Heart right ventricle (tissue), 16 donors: ENCODE results near the gene NOTUM. TPM values are rescaled to one million over a fixed set of nuclear protein-coding genes. Genes with fewer than 3 reads are reported as not detected.

Source experiments
- ATAC-seq, 8 donors: fragments of 200-7000 bp; cut with Tn5 transposase; one replicate each; pipeline ENCODE4 v1.9.1; 2020; ENCODE audit warnings: mild to moderate bottlenecking in 8 of 8, moderate library complexity in 8 of 8, moderate number of reproducible peaks in 1 of 8
- DNase-seq, 2 donors: peaks; one replicate each; pipeline ENCODE4 v3.0.0-alpha.2; 2020
- H3K27ac ChIP-seq, 10 donors: fragments of 200-600 bp; sonication (generic) in 2 of 10; one replicate each; pipeline versions ENCODE4 v1.5.0 to v1.8.0; 2020 to 2022; ENCODE audit warnings: mild to moderate bottlenecking in 3 of 10
- H3K27me3 ChIP-seq, 7 donors: fragments of 200-600 bp; one replicate each; pipeline ENCODE4 v1.8.0; 2021 to 2022; ENCODE audit warnings: mild to moderate bottlenecking in 2 of 7
- H3K36me3 ChIP-seq, 9 donors: fragments of 200-600 bp; sonication (generic) in 1 of 9; one replicate each; pipeline versions ENCODE4 v1.5.0 to v1.8.0; 2020 to 2022; ENCODE audit warnings: mild to moderate bottlenecking in 2 of 9
- H3K4me1 ChIP-seq, 9 donors: fragments of 200-600 bp; sonication (generic) in 1 of 9; one replicate each; pipeline versions ENCODE4 v1.5.0 to v1.8.0; 2020 to 2022; ENCODE audit warnings: mild to moderate bottlenecking in 4 of 9
- H3K4me3 ChIP-seq, 10 donors: fragments of 200-600 bp; sonication (generic) in 2 of 10; one replicate each; pipeline versions ENCODE4 v1.5.0 to v1.8.0; 2020 to 2022; ENCODE audit warnings: mild to moderate bottlenecking in 7 of 10, moderate library complexity in 2 of 10
- H3K9me3 ChIP-seq, 11 donors: fragments of 200-600 bp in 10 of 11; sonication (generic) in 2 of 11; one replicate each; pipeline versions ENCODE4 v1.5.0 to v1.8.0; 2013 to 2022; ENCODE audit warnings: mild to moderate bottlenecking in 2 of 11, control low read depth in 1 of 11, moderate library complexity in 1 of 11
- CTCF ChIP-seq, 9 donors: fragments of 200-600 bp; sonication (generic) in 2 of 9; IDR thresholded peaks; one replicate each; pipeline versions ENCODE4 v1.5.0 to v1.8.0; 2021 to 2022; ENCODE audit warnings: antibody characterized with exemption in 9 of 9, mild to moderate bottlenecking in 5 of 9, moderate library complexity in 1 of 9
- WGBS, 2 donors: extraction: QIAGEN DNeasy Blood & Tissue Kit; methylation state at CpG; one replicate each; pipeline ENCODE4 v1.1.7; 2013; ENCODE audit warnings: inconsistent platforms in 1 of 2; 5-methylcytosine and 5-hydroxymethylcytosine counted together
- intact Hi-C, 10 donors: fragments of 100-400 bp; cut with DNase I; formaldehyde crosslinking; loops; one replicate each; pipeline versions ENCODE4 v1.11.1 to v1.14.2; 2022
- polyA plus RNA-seq, 2 donors: library from polyadenylated mRNA; stranded (reverse); fragments of 200-250 nt; gene quantifications; one replicate each; pipeline ENCODE4 v1.2.3, GENCODE V29; 2013
- total RNA-seq, 10 donors: library from RNA; stranded (reverse); fragmentation: NEBNext Ultra II Directional in 3 of 10; extraction: Animal tissue kit (Norgen Biotek cat#: 25700) in 3 of 10; gene quantifications; one replicate each; pipeline versions ENCODE4 v1.2.1 to v1.2.4, GENCODE V29; 2021 to 2023
- donor health status: Arrhythmogenic right ventricular cardiomyopathy.
- donor health status: ischemic (EF 13 %, LVEDD 7.1; RV severe dilation, severe dysfunction).
- donor health status: healthy with polysubstance abuse.
- donor health status: DM: no; HTN: yes; CAD: no.
- donor health status: DM: no; HTN: no; CAD: no.
- donor health status: ischemic (EF 25% LVEDD 6.9; RV normal size, moderate dysfunction).
- donor health status: ischemic (EF 25% LVEDD 5.7; RV mildly dilated, moderate dysfunction).
- donor health status: healthy.
- donor health status: DM: yes; HTN: yes; CAD: no.
- donor health status: Ischemic cardiomyopathy.
- donor health status: ischemic (EF 35%, LVEDD 5.7; RV mildly dilated, moderate dysfunction).
- donor health status: nonischemic (EF 11% LVEDD 7.7; RV severe dilation, severe dysfunction).
- donor health status: DM: yes; HTN: yes; CAD: no.
- donor health status: PGD.
- donor health status: ischemic (EF 29% LVEDD 5.4; RV normal size, mild dysfunction).
- donor health status: nonischemic (EF 23%, LVEDD 6.1; RV moderate dilation, normal function).

Gene NOTUM
- total and polyA plus RNA-seq, 12 donors, result 0.22 to 1.5 (median 0.65) TPM; not detected in 5

- ATAC-seq (peak in 1 of 8 donors; percentile 23), DNase-seq (peak in 1 of 2 donors; percentile 13)
- WGBS, 2 donors, result 84 to 90% methylated on average over 14 of the region's 14 CpGs
- peaks cover 0 to 22% (median 14%) of the 10 kb centered on the region in 9 donors for H3K4me1 ChIP-seq
- H3K9me3 ChIP-seq, result no peaks in the 10 kb centered on the region
- peaks cover 0 to 27% (median 0%) of the 10 kb centered on the region in 9 donors for H3K36me3 ChIP-seq
- intact Hi-C loops, result no loop called here
- no peak overlapping the region for H3K4me3 ChIP-seq
- H3K27ac ChIP-seq, result no peak overlapping the region
- no peaks in the 10 kb centered on the region for H3K27me3 ChIP-seq
- no peak for TF ChIP-seq CTCF (IDR thresholded peaks at IDR 0.05)
Observed at GRCh38 chr17:81998691-81999438, 37.9 kb upstream of the NOTUM start.

- no peak for TF ChIP-seq CTCF (IDR thresholded peaks at IDR 0.05)
- H3K27ac ChIP-seq, result no peak overlapping the region
- H3K9me3 ChIP-seq, result no peaks in the 10 kb centered on the region
- intact Hi-C loops, result no loop called here
- no peaks in the 10 kb centered on the region for H3K27me3 ChIP-seq
- WGBS, 2 donors, result 72 to 75% methylated on average over 7 of the region's 7 CpGs
- H3K4me1 ChIP-seq, result peaks cover 0 to 20% (median 8%) of the 10 kb centered on the region in 9 donors
- DNase-seq, result no peak
- peaks cover 0 to 32% (median 0%) of the 10 kb centered on the region in 9 donors for H3K36me3 ChIP-seq
- H3K4me3 ChIP-seq, result no peak overlapping the region
- no peak for ATAC-seq
Observed at GRCh38 chr17:81998212-81998611, 37.2 kb upstream of the NOTUM start.

DNA sequence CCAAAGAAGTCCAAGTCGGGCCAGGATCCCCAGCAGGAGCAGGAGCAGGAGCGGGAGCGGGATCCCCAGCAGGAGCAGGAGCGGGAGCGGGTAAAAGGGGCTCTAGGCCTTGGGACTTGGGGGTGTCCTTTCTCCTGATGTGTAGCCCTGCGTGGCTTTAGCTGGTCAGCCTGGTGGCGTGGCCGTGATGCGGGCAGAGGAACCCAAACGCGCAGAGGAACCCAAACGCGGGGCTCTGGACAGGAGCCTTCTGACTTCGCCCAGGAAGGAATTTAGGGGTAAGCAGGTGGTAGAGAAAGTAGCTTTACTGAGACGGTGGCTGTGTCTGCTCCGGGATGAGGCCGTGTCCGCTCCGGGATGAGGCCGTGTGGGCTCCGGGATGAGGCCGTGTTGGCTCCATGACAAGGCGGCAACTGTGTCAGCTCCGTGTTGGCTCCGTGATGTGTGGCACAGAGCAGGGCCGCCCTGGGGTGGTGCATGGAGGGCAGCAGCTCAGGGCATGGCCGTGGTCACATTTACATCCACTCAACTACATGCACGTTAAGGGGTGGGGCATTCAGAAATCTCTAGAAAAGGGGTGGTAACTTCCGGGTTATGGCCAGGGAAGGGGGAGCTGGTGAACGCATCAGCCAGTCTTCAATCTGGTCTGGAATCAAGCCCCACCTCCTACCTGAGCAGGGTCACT is 35.9 kb upstream of the NOTUM start:
- TF ChIP-seq CTCF (IDR thresholded peaks at IDR 0.05), result no peak
- Histone ChIP-seq H3K4me3 (no peak overlapping the region), H3K27me3 (no peaks in the 10 kb centered on the region), H3K4me1 (peaks cover 0 to 23% (median 9%) of the 10 kb centered on the region in 9 donors), H3K36me3 (peaks cover 0 to 32% (median 0%) of the 10 kb centered on the region in 9 donors), H3K9me3 (no peaks in the 10 kb centered on the region), H3K27ac (no peak overlapping the region)
- 95 to 96% methylated on average over 30 of the region's 30 CpGs for WGBS, 2 donors
- ATAC-seq (no peak), DNase-seq (no peak)
- intact Hi-C loops, result no loop called here

GRCh38 chr17:81996232-81996756 is 35.3 kb upstream of the NOTUM start:
- Histone ChIP-seq H3K4me1 (peaks cover under 1 to 25% (median 11%) of the 10 kb centered on the region in 9 donors), H3K27me3 (no peaks in the 10 kb centered on the region), H3K27ac (no peak overlapping the region), H3K9me3 (no peaks in the 10 kb centered on the region), H3K36me3 (peaks cover 0 to 32% (median 0%) of the 10 kb centered on the region in 9 donors), H3K4me3 (no peak overlapping the region)
- DNase-seq, result no peak
- no peak for TF ChIP-seq CTCF (IDR thresholded peaks at IDR 0.05)
- intact Hi-C loops, result no loop called here
- WGBS, 2 donors, result 91% methylated on average over 28 of the region's 28 CpGs
- no peak for ATAC-seq
